Activated CD4-positive, alpha-beta T cell treated with anti-CD3 and anti-CD28 coated beads, Interleukin-2, amount 50 U/mL, for 24 hours (primary cell): ENCODE measurements around the gene PTPRB.

Source experiments
- DNase-seq, 2 donors: peaks; one replicate each; pipeline ENCODE4 v3.0.0-alpha.2; 2020; ENCODE audit warnings: low read depth in 1 of 2, low spot score in 1 of 2

The PTPRB gene

DNA sequence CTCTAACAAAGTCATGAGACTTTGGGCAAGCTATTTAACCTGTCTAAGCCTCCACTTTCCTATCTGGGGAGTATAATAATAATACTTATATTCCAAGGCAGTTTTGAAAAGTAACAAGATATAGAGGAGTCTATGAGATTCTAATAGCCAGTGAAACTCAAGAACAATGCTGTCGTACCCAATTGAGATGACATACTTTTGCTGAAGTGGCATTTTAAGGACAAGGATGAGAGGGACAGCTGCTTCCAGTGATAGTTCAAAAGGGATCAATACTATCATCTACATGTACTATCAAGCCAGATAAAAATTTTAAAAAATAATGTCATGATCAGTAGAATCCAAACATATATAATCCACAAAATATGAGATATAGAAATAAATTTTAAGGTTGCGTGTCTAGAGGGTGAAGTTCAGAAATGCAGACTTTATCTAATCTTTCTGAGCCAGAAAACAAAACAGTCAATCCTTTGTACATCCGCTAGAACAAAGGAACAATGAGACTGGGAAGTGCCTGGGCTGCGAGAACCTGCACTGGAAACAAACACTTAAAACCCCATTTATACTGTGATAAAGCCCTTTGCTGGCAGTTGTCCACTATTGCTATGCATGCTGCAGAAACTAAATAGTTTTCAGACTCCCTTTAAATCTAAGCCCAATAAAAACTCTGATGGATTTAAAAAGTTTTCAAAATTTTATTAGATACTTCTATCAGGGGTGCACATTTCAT is 38.6 kb downstream of the PTPRB start:
- no peak for DNase-seq

DNA sequence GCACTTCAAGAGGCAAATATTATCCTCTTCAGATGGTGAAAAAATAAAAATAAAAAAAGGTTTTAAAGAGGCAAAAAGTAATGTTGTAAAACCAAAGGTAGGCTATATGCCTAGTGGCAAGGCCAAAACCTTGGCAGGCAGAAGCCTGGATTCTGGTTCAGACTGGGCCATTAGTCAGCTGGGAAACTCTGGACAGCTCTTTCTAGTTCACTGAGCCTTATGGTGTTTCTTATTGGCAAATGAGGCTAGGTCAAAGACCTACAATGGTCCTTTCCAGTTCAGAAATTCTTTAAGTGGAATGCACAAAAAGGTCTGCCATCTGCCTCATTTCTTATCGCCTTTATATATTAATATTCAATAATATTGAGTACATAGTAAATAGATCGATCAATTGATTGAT is 44.6 kb downstream of the PTPRB start:
- DNase-seq: no peak

DNA sequence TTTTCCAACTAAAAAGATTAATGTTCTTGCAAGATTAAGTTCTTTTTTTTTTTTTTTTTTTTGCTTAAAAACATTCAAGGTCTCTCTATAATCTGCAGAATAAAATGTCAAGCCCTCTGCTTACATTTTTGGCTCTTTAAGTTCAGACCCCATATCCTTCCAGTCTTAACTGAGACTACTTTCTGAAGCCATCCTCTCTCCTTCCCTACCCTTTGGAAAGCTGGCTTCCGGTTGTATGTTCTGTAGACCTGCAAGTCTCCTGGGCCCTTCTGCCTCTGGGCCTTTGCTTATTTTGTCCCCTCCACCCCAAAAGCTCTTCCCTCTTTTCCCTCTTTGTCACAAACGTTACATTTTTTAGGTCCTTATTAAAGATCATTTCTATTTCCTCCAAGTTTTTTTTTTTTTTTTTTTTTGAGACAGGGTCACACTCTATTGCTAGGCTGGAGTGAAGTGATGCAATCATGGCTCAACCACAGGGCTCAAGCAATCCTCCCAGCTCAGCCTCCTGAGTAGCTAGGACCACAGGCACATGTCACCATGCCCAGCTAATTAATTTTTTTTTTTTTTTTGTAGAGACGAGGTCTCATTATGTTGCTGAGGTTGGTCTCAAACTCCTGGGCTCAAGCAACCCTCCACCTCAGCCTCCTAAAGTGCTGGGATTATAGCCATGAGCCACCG is 46.5 kb downstream of the PTPRB start:
- no peak for DNase-seq

DNA sequence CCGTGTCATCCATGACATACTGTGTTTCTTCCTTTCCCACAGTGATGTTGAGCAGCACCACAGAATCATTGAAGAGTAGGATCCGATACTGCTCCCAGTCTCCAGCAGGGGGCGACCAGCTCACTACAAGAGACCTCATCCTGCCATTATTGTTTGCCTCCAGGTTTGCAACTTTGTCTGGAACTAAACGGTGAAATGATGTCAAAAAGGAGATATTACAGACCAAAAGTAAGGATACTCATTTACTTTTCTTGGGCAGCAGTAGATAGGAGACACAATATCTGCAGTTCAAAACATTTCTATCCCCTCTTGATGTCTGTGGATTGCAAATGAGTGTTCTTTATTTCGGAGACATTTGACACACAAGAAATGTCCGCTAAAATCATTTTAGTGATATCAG is 47.2 kb downstream of the PTPRB start:
- DNase-seq: peak in 1 of 2 donors; percentile 35

DNA sequence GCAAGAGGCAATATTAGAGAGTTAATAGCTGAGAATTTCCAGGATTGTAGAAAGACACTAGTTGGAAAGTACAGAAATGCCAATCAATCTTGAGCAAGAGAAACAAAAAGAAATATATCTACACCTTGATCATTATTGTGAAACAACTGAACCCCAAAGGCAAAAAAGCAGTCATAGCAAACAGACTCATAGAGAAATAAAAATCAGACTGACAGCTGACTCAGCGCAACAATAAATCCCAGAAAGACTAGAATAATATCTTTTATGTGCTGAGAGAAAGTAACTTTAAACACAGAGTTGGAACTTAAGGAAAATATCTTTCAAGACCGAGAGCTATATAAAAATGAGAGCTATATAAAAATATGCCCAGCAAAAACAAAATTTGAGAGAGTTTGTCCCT is 52.9 kb downstream of the PTPRB start:
- DNase-seq: no peak

GRCh38 chr12:70583251-70583650 is 54.0 kb downstream of the PTPRB start:
- DNase-seq: no peak

DNA sequence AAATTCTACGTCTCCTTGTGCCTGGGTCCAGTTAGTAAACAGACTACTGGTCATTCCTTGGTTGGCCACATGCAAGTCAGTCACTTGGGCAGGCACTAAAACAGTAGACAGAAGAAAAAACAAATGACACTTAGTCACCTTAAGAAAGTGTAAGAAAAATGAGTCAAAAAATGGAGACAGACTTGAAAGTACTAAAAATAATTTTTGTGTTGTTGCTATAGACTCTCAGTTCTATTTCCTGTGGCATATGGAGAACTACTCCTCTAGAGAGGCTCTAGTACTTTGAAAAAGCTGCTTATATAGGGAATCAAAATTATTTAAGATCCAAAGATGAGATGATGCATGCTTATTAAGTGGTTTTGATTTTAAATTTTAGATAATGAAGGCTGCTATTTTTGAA is 56.0 kb downstream of the PTPRB start:
- DNase-seq: no peak

DNA sequence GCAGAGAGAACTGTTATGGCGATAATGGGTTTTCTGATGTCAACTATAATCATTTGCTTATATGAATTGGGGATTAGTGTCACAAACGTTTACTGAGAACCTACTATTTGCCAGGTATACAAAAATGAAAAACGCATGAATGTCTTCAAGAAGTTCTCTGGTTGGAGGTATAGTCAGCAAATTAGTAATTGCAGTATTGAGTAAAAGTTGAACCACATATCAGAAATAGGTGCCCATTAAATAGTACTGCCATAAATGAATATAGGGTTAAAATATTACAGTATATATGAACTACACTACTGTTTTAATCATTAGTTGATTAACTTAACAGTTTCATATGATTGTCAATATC is 60.0 kb downstream of the PTPRB start:
- no peak for DNase-seq

DNA sequence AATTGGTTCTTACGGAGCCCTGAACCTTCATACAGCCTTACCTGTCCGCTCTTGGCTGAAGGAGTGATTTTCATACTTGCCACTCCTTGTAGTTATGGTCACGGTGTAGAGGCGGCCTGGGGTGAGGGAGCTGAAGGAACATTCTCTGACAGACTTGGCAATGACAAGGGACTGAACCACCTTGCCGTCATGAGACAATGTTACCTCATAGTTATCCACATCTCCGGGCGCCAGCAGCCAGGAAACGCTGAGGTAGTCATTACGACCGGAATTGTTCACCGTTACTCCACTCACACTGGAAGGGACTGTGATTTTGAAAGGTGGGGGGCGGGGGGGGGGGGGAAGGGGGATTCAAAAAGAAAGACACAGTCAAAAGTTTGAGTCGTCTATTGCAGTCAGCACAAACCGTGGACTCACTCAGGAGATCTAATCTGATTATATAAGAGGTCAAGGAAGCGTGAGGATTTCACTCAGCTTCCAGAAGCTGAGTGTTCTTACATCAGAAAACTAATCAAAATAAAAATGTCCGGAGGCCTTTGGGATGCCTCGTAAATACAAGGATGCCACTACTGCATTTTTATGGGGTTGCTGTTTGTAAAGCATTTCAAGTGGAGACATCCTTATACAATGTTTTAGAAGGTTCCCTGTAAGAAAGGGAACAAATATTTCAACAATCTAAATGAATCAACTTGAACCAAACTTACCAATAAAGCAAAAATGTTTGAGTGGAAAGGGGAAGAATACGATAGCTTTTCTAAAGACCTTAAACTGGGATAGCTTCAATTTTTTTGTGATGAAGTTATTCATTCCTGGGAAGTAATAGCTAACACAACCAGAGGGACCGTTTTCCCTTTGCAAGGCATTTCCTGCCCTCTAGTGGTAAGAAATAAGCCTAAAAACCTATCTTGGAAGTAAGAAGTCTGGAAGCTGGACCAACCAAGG is 60.6 kb downstream of the PTPRB start:
- DNase-seq: no peak

- no peak for DNase-seq
These were observed 65.4 kb downstream of the PTPRB start for GRCh38 chr12:70571705-70572268.

- DNase-seq: no peak
These were observed 66.2 kb downstream of the PTPRB start for GRCh38 chr12:70571029-70571428.

- DNase-seq: no peak
These were observed 75.7 kb downstream of the PTPRB start for GRCh38 chr12:70561550-70561949.

GRCh38 chr12:70560671-70561070 is 76.6 kb downstream of the PTPRB start:
- no peak for DNase-seq

GRCh38 chr12:70559390-70559789 is 77.8 kb downstream of the PTPRB start:
- no peak for DNase-seq

DNA sequence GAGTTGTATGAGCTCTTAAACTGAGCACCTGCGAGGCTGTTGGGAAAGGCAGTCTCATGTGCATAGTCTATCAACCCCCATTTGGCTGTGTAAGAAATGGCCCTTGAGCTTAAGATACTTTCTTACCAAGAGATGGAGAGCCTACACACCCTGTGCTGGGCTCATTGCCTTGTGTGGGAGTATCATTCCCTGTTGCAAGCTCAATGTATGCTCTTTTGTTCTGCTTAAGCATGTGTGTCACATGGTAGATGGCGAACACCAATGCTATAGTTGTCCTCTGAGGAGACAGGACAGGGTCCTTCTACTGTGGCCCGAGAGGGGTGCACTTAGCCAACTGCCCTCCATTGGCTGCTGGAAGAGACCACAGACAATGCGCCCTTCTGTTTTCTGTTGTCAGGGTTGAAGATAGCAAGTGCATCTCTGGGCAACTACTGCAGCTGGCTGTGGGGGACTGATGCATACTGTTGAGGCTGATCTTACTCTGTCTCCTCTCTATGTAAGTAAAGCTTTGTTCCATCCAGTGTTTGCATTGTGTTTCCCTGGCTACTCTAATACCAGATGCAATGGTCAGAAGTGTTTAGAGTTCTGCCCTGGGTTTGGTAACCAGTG is 79.5 kb downstream of the PTPRB start:
- no peak for DNase-seq

DNA sequence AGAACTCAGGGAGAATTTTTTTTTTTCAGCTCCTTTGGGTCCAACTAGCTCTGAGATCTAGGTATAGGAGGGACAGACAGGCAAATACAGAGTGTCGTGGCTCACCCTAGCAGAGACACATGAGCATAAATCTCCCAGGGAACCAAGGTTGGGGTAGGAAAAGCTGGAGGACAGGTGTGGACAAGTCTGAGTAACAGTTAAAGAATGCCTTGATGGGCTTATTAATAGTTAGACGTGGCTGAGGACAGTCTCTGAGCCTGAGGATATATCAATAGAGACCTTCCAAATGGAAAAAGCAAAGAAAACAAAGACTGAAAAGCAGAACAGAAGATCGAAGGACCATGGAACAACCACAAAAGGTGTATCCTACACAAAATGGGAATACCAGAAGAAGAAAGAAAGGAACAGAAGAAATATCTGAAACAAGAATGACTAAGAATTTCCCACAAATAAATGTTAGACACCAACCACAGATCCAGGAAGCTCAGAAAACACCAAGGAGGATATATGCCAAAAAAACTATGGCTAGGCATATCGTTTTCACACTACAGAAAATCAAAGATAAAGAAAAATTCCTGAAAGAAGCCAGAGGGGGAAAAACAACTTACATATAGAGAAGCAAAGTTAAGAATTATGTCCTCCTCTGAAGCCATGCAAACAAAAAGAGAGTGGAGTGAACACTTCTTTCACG is 80.9 kb downstream of the PTPRB start:
- no peak for DNase-seq

- no peak for DNase-seq
These were observed 82.1 kb downstream of the PTPRB start for GRCh38 chr12:70555081-70555480.

DNA sequence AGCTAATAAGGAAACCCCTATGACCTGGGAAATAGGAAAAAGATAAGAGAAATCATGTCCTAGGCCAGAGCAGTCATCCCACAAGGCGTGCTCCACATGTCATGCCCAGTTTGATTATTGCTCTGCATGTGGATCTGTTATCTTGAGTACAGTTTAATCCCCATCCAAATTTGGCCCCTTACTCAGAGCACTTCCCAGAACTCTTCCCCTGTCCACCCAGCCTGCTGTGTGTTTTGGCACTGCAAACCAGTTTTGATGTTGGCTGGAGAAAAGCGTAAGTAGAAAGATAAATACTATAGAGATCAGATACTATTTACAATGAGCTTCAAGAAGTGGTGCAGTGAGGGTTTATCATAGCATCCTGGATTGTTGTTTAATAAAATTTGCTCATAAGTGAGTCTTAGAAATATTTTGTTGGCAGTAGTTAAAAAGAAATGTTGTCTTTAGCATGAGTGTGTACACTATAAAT is 83.8 kb downstream of the PTPRB start:
- DNase-seq: no peak

GRCh38 chr12:70551731-70552130 is 85.5 kb downstream of the PTPRB start:
- DNase-seq: no peak

DNA sequence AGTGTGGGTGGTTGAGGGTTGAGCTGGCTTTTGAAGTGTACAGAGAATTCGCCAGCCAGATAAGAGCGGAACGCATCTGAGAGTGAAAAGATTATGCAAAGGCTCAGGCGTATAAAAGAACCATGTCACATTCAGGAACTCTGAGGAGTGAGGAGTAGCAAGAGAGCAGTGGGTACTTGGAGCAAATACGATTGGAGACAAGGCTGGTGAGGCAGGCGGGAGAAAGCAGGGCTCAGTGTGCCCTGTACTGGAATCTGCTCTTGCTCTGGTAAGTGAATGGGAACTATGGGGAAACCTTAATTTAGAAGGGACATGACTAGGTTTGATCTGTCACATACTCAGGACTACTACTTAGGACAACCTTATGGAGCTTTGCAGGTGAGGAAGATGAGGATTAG is 87.0 kb downstream of the PTPRB start:
- DNase-seq: no peak
